Activated B cell treated with CpG ODN at 0.5 μM for 24 hours (primary cell): ENCODE results near the gene CDC42EP4. TPM values are rescaled to one million over a fixed set of nuclear protein-coding genes. Genes with fewer than 3 reads are reported as not detected.

ENCODE experiments used
- ATAC-seq: fragments of 200-7000 bp; cut with Tn5 transposase; one replicate; pipeline ENCODE4 v1.10.0; 2021; ENCODE audit warnings: low read depth, mild to moderate bottlenecking, moderate library complexity
- CTCF ChIA-PET: fragments of 350-600 bp; sonication (Branson Sonifier 250); formaldehyde crosslinking; loops from one replicate; lab custom pipeline; 2021; ENCODE audit warnings: antibody characterized with exemption; lab: Charles Lee
- POLR2A ChIA-PET: fragments of 350-600 bp; sonication (Branson Sonifier 250); formaldehyde crosslinking; loops from one replicate; lab custom pipeline; 2021; ENCODE audit warnings: antibody characterized with exemption; lab: Charles Lee
- DNase-seq: peaks from one replicate; pipeline ENCODE4 v3.0.0; 2022
- H3K27ac Mint-ChIP-seq: one replicate; pipeline ENCODE4 v1.8.0; 2020; ENCODE audit warnings: mixed read lengths
- H3K27me3 Mint-ChIP-seq: one replicate; pipeline ENCODE4 v1.8.0; 2021; ENCODE audit warnings: mixed read lengths
- H3K36me3 Mint-ChIP-seq: one replicate; pipeline ENCODE4 v1.8.0; 2021; ENCODE audit warnings: low read depth, mixed read lengths
- H3K4me1 Mint-ChIP-seq: one replicate; pipeline ENCODE4 v1.8.0; 2021; ENCODE audit warnings: mixed read lengths
- H3K4me3 Mint-ChIP-seq: one replicate; pipeline ENCODE4 v1.8.0; 2020; ENCODE audit warnings: mild to moderate bottlenecking, mixed read lengths
- H3K9me3 Mint-ChIP-seq: one replicate; pipeline ENCODE4 v1.8.0; 2020; ENCODE audit warnings: mixed read lengths
- intact Hi-C: fragments of 100-400 bp; cut with micrococcal nuclease; formaldehyde crosslinking; loops from one replicate; pipeline ENCODE4 v1.15.1; 2024
- total RNA-seq: library from RNA; stranded (reverse); gene quantifications from 2 replicates; pipeline ENCODE4 v1.2.3, GENCODE V29; 2022
- TF ChIP-seq, protein P1 (sequence below): fragments of 200-600 bp; IDR thresholded peaks from one replicate; pipeline ENCODE4 v1.8.0; 2022; ENCODE audit warnings: antibody characterized with exemption, mild to moderate bottlenecking

The CDC42EP4 gene
- total RNA-seq, 1 donor from 2014 or later: 0.95 TPM

DNA sequence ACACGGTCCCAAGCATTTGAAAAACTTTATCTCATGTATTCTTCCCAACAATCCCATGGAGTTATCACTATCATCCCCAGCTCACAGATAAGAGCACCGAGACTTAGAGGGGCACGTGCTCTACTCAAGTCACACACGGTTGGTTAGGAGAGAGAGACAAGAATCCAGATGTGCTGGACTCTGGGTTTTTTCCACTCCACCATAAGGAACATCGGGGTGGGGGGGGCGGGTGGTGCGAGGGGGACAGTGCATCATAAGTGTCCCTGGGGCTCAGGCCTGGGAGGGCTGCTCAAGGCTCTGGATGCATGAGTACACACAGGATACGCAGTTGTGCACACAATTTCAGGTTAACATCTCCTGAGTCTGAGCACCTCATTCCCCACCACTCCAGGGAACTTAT is 7.4 kb downstream of the CDC42EP4 start:
- H3K27ac Mint-ChIP-seq: no peak overlapping the region
- TF ChIP-seq, protein P1, sequence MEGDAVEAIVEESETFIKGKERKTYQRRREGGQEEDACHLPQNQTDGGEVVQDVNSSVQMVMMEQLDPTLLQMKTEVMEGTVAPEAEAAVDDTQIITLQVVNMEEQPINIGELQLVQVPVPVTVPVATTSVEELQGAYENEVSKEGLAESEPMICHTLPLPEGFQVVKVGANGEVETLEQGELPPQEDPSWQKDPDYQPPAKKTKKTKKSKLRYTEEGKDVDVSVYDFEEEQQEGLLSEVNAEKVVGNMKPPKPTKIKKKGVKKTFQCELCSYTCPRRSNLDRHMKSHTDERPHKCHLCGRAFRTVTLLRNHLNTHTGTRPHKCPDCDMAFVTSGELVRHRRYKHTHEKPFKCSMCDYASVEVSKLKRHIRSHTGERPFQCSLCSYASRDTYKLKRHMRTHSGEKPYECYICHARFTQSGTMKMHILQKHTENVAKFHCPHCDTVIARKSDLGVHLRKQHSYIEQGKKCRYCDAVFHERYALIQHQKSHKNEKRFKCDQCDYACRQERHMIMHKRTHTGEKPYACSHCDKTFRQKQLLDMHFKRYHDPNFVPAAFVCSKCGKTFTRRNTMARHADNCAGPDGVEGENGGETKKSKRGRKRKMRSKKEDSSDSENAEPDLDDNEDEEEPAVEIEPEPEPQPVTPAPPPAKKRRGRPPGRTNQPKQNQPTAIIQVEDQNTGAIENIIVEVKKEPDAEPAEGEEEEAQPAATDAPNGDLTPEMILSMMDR: no peak
- intact Hi-C loops: no loop called here
- H3K36me3 Mint-ChIP-seq: no peaks in the 10 kb centered on the region
- CTCF ChIA-PET: no interaction called here
- peaks cover 20% of the 10 kb centered on the region for H3K27me3 Mint-ChIP-seq
- no peak for DNase-seq
- no peak for ATAC-seq
- no peaks in the 10 kb centered on the region for H3K9me3 Mint-ChIP-seq
- H3K4me1 Mint-ChIP-seq: peaks cover 2% of the 10 kb centered on the region
- no peak overlapping the region for H3K4me3 Mint-ChIP-seq
- POLR2A ChIA-PET: no interaction called here

DNA sequence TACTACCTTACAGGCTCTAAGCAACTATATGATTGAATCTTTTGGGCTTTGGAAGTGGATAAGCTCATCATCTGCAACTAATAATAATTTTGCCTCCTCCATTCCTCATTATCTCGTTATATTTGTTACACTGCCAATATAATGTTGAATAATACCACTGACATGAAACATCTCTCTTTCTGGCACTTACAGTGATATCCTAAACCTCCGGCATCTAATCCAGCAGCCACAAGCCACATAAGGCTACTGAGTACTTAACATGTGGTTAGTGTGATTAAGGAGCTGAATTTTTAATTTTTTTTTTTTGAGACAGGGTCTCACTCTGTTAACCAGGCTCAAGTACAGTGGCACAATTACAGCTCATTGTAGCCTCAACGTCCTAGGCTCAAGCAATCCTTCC is 9.6 kb downstream of the CDC42EP4 start:
- Mint-ChIP-seq H3K4me1 (no peaks in the 10 kb centered on the region), H3K36me3 (no peaks in the 10 kb centered on the region), H3K27me3 (peaks cover 20% of the 10 kb centered on the region), H3K9me3 (no peaks in the 10 kb centered on the region), H3K27ac (no peak overlapping the region), H3K4me3 (no peak overlapping the region)
- no peak for ATAC-seq
- DNase-seq: no peak
- POLR2A ChIA-PET: no interaction called here
- CTCF ChIA-PET: interaction anchor here (1.0 kb wide), 1 partner anchor 13 kb away, joined by 3 read pairs; no protein-coding TSS in a partner anchor
- TF ChIP-seq, protein P1: no peak
- intact Hi-C loops: no loop called here

DNA sequence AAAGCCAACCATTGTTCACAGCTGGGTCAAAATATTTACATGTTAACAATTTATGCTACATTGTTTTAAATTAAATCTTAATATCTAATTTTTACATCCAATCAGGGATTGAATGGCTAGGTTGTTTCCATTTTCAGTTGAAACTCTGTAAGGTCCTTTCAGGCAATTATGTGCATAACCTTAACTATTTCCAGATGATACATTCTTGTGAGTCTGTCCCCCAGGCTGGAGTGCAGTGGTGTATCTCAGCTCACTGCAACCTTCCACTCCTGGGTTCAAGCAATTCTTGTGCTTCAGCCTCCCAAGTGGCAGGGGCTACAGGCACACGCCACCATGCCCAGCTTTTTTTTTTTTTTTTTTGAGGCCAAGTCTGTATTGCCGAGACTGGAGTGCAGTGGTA is 10.4 kb downstream of the CDC42EP4 start:
- Mint-ChIP-seq H3K4me3 (no peak overlapping the region), H3K4me1 (no peaks in the 10 kb centered on the region), H3K27ac (no peak overlapping the region), H3K27me3 (peaks cover 19% of the 10 kb centered on the region), H3K36me3 (no peaks in the 10 kb centered on the region), H3K9me3 (no peaks in the 10 kb centered on the region)
- ChIA-PET CTCF (interaction anchor here (1.0 kb wide), 1 partner anchor 14 kb away, joined by 3 read pairs; no protein-coding TSS in a partner anchor), POLR2A (no interaction called here)
- ATAC-seq (no peak), DNase-seq (no peak)
- intact Hi-C loops: no loop called here
- TF ChIP-seq, protein P1: no peak

DNA sequence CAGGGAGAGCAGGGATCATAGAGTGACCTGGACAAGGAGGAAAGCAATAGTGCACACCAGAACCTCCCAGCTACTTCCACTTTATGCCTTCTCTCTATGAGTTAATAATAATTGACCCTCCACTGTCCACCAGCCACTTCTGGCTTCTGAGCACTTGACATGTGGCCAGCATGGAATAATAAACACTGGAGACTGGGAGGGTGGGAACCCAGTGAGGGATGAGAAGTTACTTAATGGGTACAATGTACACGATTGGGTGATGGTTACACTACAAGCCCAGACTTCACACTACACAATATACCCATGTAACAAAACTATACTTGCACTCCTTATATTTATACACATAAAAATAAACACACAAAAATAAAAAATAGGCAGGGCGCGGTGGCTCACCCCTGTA is 11.4 kb downstream of the CDC42EP4 start:
- Mint-ChIP-seq H3K4me1 (no peaks in the 10 kb centered on the region), H3K27ac (no peak overlapping the region), H3K36me3 (no peaks in the 10 kb centered on the region), H3K4me3 (no peak overlapping the region), H3K27me3 (peaks cover 16% of the 10 kb centered on the region), H3K9me3 (no peaks in the 10 kb centered on the region)
- ChIA-PET CTCF (no interaction called here), POLR2A (no interaction called here)
- no peak for DNase-seq
- intact Hi-C loops: no loop called here
- TF ChIP-seq, protein P1: no peak
- ATAC-seq: no peak

DNA sequence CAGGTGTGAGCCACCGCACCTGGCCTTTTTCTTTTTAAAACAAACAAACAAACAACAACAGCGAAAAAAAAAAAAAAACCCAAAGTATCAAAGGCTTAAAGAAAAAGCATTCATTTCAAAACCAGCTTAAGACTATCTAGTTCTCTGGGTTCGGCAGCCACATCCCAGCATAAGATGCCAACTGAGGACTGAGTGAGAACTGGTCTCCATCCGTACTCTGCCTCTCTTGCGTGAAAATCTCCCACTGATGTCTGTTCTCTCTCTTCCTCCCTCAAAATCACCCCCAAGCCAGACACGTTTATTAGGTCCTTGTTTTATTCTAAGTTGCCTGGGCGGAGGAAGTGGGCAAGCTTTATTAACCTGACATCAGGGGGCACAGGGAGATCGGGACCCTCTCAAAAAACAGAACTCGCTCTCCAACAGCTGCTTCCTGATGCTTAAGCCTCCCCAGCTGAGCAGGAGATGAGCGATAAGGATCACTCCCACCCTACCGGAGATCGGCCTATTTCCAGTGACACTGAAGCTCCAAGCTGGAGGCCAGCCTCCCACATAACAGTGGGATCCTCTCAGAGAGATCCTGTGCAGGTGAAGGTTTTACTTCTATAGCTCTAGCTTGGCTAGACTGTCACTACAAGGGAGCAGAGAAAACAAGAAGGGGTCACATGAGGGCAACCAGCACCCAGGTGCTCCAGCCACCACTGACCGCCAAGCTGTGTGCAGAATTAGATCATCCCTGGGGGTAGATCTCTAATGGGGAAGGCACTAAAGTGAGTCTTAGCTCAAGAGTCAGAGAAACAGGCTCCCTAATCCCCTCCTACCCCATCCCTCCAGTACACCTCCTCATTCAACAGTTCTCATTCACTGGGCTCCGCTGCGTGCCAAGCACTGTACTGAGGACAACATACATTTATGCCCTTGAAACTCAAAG is 13.6 kb downstream of the CDC42EP4 start:
- intact Hi-C loops: no loop called here
- no peaks in the 10 kb centered on the region for H3K4me1 Mint-ChIP-seq
- POLR2A ChIA-PET: no interaction called here

More for the DNA sequence above, 13.6 kb downstream of the CDC42EP4 start:
- CTCF ChIA-PET: interaction anchor here (1.4 kb wide), 1 partner anchor 72 kb away, joined by 3 read pairs; no protein-coding TSS in a partner anchor
- Mint-ChIP-seq H3K36me3 (no peaks in the 10 kb centered on the region), H3K4me3 (no peak overlapping the region), H3K9me3 (no peaks in the 10 kb centered on the region), H3K27ac (no peak overlapping the region), H3K27me3 (peaks cover 7% of the 10 kb centered on the region)
- DNase-seq (no peak), ATAC-seq (no peak)
- TF ChIP-seq, protein P1: no peak
